Natural killer cell (primary cell): ENCODE measurements around the gene NGB. TPM values are rescaled to one million over a fixed set of nuclear protein-coding genes. Genes with fewer than 3 reads are reported as not detected.

Experiments used
- ATAC-seq, 3 donors: fragments of 150-1000 bp in 2 of 3; fragments of 200-7000 bp in 1 of 3; cut with Tn5 transposase; 1 replicate in 1 of 3; 2 replicates in 2 of 3; pipeline ENCODE4 v1.10.0; 2021; ENCODE audit warnings: mild to moderate bottlenecking in 2 of 3, moderate library complexity in 2 of 3
- DNase-seq, 2 donors: peaks; one replicate each; pipeline versions ENCODE4 v3.0.0 to v3.0.0-alpha.2; 2013 to 2021; ENCODE audit warnings: mixed read lengths in 1 of 2
- H3K27ac ChIP-seq: one replicate; pipeline ENCODE4 v1.5.1; 2013; ENCODE audit warnings: mild to moderate bottlenecking, low read length
- H3K27me3 ChIP-seq: one replicate; pipeline ENCODE4 v1.6.1; 2013; ENCODE audit warnings: low read length; ENCODE audit not compliant: control insufficient read depth, insufficient read depth
- H3K36me3 ChIP-seq: one replicate; pipeline ENCODE4 v1.6.1; 2013; ENCODE audit warnings: low read length; ENCODE audit not compliant: control insufficient read depth, insufficient read depth
- H3K4me1 ChIP-seq: one replicate; pipeline ENCODE4 v1.6.1; 2013; ENCODE audit warnings: low read length; ENCODE audit not compliant: control insufficient read depth, insufficient read depth
- H3K4me3 ChIP-seq: one replicate; pipeline ENCODE4 v1.5.1; 2013; ENCODE audit warnings: low read length
- H3K9me3 ChIP-seq: one replicate; pipeline ENCODE4 v1.6.1; 2013; ENCODE audit warnings: low read length; ENCODE audit not compliant: control insufficient read depth, insufficient read depth
- H3K27ac Mint-ChIP-seq, 2 donors: one replicate each; pipeline ENCODE4 v1.8.0; 2022; ENCODE audit warnings: mild to moderate bottlenecking in 2 of 2, mixed read lengths in 2 of 2, moderate library complexity in 1 of 2
- H3K27me3 Mint-ChIP-seq, 2 donors: one replicate each; pipeline ENCODE4 v1.8.0; 2022; ENCODE audit warnings: low read depth in 2 of 2, mixed read lengths in 2 of 2
- H3K36me3 Mint-ChIP-seq: one replicate; pipeline ENCODE4 v1.8.0; 2022; ENCODE audit warnings: mixed read lengths
- H3K4me1 Mint-ChIP-seq, 2 donors: one replicate each; pipeline ENCODE4 v1.8.0; 2022; ENCODE audit warnings: mixed read lengths in 2 of 2
- H3K4me3 Mint-ChIP-seq: one replicate; pipeline ENCODE4 v1.8.0; 2022; ENCODE audit warnings: mild to moderate bottlenecking, moderate library complexity, mixed read lengths
- H3K9me3 Mint-ChIP-seq, 2 donors: one replicate each; pipeline ENCODE4 v1.8.0; 2022; ENCODE audit warnings: mixed read lengths in 2 of 2
- CTCF ChIP-seq: fragments of 200-600 bp; IDR thresholded peaks from one replicate; pipeline ENCODE4 v1.8.0; 2022; ENCODE audit warnings: antibody characterized with exemption
- WGBS: methylation state at CpG from one replicate; pipeline ENCODE4 v1.1.7; 2013; ENCODE audit warnings: missing lambda C conversion rate; ENCODE audit not compliant: insufficient coverage; 5-methylcytosine and 5-hydroxymethylcytosine counted together
- intact Hi-C: fragments of 100-400 bp; cut with micrococcal nuclease; formaldehyde crosslinking; loops from one replicate; pipeline ENCODE4 v1.14.2; 2022
- total RNA-seq, 4 donors: library from RNA; stranded (reverse); fragments of 120-200 nt in 1 of 4; gene quantifications; one replicate each; pipeline versions ENCODE4 v1.2.3 to v1.2.4, GENCODE V29; 2013 to 2022

The NGB gene
- total RNA-seq, 3 donors from 2014 or later (not counting 1 experiment from before 2014, with no cell fraction given), result not detected

- H3K27me3 Mint-ChIP-seq, result no peaks in the 10 kb centered on the region
- no peak for TF ChIP-seq CTCF
- no peak overlapping the region for H3K27ac ChIP-seq
- no peak for DNase-seq
- H3K4me1 ChIP-seq, result no peaks in the 10 kb centered on the region
- no peaks in the 10 kb centered on the region for H3K9me3 ChIP-seq
- H3K36me3 Mint-ChIP-seq, result no peaks in the 10 kb centered on the region
- no peaks in the 10 kb centered on the region for H3K27me3 ChIP-seq
- ATAC-seq, result no peak
- intact Hi-C loops, result no loop called here
- no peaks in the 10 kb centered on the region for H3K9me3 Mint-ChIP-seq
- H3K36me3 ChIP-seq, result no peaks in the 10 kb centered on the region
- no peak overlapping the region for H3K4me3 ChIP-seq
- 59% methylated on average over 4 of the region's 6 CpGs for WGBS
- no peaks in the 10 kb centered on the region for H3K4me1 Mint-ChIP-seq
- H3K27ac Mint-ChIP-seq, result no peak overlapping the region
- H3K4me3 Mint-ChIP-seq, result no peak overlapping the region
These were observed 43.0 kb downstream of the NGB start for GRCh38 chr14:77228056-77228455.

DNA sequence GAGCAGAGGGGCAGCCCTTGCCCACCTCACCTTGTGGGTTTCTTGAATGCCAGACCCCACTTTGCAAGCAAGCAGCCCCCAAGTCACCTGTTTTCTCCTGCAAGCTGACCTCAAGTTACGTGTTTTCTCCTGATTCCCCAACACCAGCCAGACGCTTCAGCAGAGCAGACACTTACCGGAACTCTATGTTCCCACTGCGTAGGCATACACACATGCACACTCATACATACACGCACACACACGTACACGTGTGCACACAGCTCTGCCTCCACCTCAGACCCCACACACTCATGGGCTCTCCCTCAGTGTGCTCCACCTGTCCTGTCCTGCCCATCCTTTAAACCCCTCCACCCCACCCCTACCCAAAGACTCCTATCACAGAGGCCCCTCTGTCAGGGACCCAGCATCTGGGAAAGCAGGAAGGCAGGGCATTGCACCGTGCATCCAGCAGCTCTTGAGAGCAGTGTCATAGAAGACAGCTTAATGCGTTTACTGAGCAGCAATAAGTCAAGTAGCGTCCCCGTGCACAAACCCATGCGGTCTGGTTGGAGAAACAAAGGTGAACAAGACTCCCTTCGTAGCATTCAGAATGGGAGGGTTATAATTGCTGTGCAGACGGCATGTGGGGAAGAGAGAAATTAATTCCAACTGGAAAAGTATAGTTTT lies 45.0 kb downstream of the NGB start:
- WGBS, result 87% methylated on average over 14 of the region's 14 CpGs

DNA sequence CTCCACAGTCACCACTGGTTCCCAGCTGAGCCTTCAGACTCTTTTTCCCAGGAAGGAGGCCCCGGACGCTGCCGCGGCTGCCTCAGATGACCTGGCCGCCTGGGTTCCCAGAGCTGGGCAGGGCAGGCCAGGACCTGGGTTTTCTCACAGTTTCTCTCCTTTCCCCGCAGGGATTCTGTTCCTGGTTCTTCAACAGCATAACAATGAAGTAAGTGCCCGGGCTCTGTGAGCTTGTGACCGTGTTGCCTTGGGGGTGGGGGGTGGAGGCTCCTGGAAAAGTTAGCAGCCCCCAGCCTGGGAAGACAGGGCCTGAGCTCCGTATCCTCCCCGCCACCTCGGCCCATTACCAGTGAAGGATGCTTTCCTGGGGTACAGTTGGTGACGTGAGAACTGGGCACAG lies 45.8 kb downstream of the NGB start:
- peaks cover 0 to 7% of the 10 kb centered on the region in 2 donors for H3K4me1 Mint-ChIP-seq
- H3K27me3 Mint-ChIP-seq, result no peaks in the 10 kb centered on the region
- ATAC-seq (no peak), DNase-seq (no peak)
- H3K27ac ChIP-seq, result no peak overlapping the region
- WGBS, result 92% methylated on average over 12 of the region's 12 CpGs
- no peaks in the 10 kb centered on the region for H3K9me3 ChIP-seq
- H3K36me3 Mint-ChIP-seq, result no peaks in the 10 kb centered on the region
- H3K36me3 ChIP-seq, result no peaks in the 10 kb centered on the region
- no peak overlapping the region for H3K4me3 ChIP-seq
- TF ChIP-seq CTCF, result no peak
- H3K27ac Mint-ChIP-seq, result no peak overlapping the region
- H3K4me1 ChIP-seq, result no peaks in the 10 kb centered on the region
- H3K9me3 Mint-ChIP-seq, result no peaks in the 10 kb centered on the region
- intact Hi-C loops, result no loop called here
- H3K4me3 Mint-ChIP-seq, result no peak overlapping the region
- H3K27me3 ChIP-seq, result no peaks in the 10 kb centered on the region

More for the DNA sequence above, 45.0 kb downstream of the NGB start:
- Mint-ChIP-seq H3K4me1 (peaks cover 0 to 7% of the 10 kb centered on the region in 2 donors), H3K9me3 (no peaks in the 10 kb centered on the region), H3K4me3 (no peak overlapping the region), H3K36me3 (no peaks in the 10 kb centered on the region), H3K27me3 (no peaks in the 10 kb centered on the region), H3K27ac (no peak overlapping the region)
- Histone ChIP-seq H3K9me3 (no peaks in the 10 kb centered on the region), H3K4me3 (no peak overlapping the region), H3K27me3 (no peaks in the 10 kb centered on the region), H3K36me3 (no peaks in the 10 kb centered on the region), H3K27ac (no peak overlapping the region), H3K4me1 (no peaks in the 10 kb centered on the region)
- ATAC-seq (no peak), DNase-seq (no peak)
- TF ChIP-seq CTCF, result no peak
- intact Hi-C loops, result no loop called here

- Mint-ChIP-seq H3K9me3 (no peaks in the 10 kb centered on the region), H3K4me1 (peaks cover 0 to 7% of the 10 kb centered on the region in 2 donors), H3K27me3 (no peaks in the 10 kb centered on the region), H3K27ac (no peak overlapping the region), H3K36me3 (no peaks in the 10 kb centered on the region), H3K4me3 (no peak overlapping the region)
- H3K36me3 ChIP-seq, result no peaks in the 10 kb centered on the region
- no peaks in the 10 kb centered on the region for H3K9me3 ChIP-seq
- TF ChIP-seq CTCF, result no peak
- ATAC-seq (no peak), DNase-seq (no peak)
- no peaks in the 10 kb centered on the region for H3K4me1 ChIP-seq
- no peak overlapping the region for H3K4me3 ChIP-seq
- H3K27ac ChIP-seq, result no peak overlapping the region
- H3K27me3 ChIP-seq, result no peaks in the 10 kb centered on the region
- intact Hi-C loops, result no loop called here
- 59% methylated on average over 4 of the region's 4 CpGs for WGBS
These were observed 46.8 kb downstream of the NGB start for GRCh38 chr14:77224212-77224611.
